WTC11 (cell line): Measurements from ENCODE around the gene CRIP1. TPM values are rescaled to one million over a fixed set of nuclear protein-coding genes. Genes with fewer than 3 reads are reported as not detected.

Experiments used
- ATAC-seq: fragments of 200-7000 bp; cut with Tn5 transposase; 2 replicates; pipeline ENCODE4 v1.10.0; 2021; ENCODE audit warnings: mild to moderate bottlenecking, moderate library complexity
- CTCF ChIA-PET: fragments of 300-600 bp; sonication (Branson Sonifier 250); formaldehyde crosslinking; loops from one replicate; lab custom pipeline; 2021; ENCODE audit warnings: antibody characterized with exemption; lab: Charles Lee
- POLR2A ChIA-PET: fragments of 350-600 bp; sonication (Branson Sonifier 250); formaldehyde crosslinking; loops from one replicate; lab custom pipeline; 2021; ENCODE audit warnings: antibody characterized with exemption; lab: Charles Lee
- DNase-seq: peaks from one replicate; pipeline ENCODE4 v3.0.0; 2021; ENCODE audit warnings: low spot score
- H3K27ac Mint-ChIP-seq: 2 replicates; pipeline ENCODE4 v1.8.0; 2021; ENCODE audit warnings: mixed read lengths
- H3K27me3 Mint-ChIP-seq: 2 replicates; pipeline ENCODE4 v1.8.0; 2021; ENCODE audit warnings: low read depth, mild to moderate bottlenecking, moderate library complexity, mixed read lengths
- H3K36me3 Mint-ChIP-seq: 2 replicates; pipeline ENCODE4 v1.8.0; 2021; ENCODE audit warnings: mixed read lengths
- H3K4me1 Mint-ChIP-seq: 2 replicates; pipeline ENCODE4 v1.8.0; 2022; ENCODE audit warnings: mixed read lengths
- H3K4me3 Mint-ChIP-seq: 2 replicates; pipeline ENCODE4 v1.8.0; 2021; ENCODE audit warnings: mild to moderate bottlenecking, moderate library complexity, mixed read lengths
- H3K9me3 Mint-ChIP-seq: 2 replicates; pipeline ENCODE4 v1.8.0; 2021; ENCODE audit warnings: mixed read lengths
- CBFB ChIP-seq: sonication (generic); formaldehyde crosslinking; IDR thresholded peaks from 2 replicates; pipeline ENCODE4 v1.8.1; 2022; ENCODE audit warnings: mild to moderate bottlenecking, low read depth, missing genetic modification reagents
- E2F5 ChIP-seq: sonication (generic); formaldehyde crosslinking; IDR thresholded peaks from 2 replicates; pipeline ENCODE4 v1.8.1; 2022; ENCODE audit warnings: mild to moderate bottlenecking, moderate library complexity, missing genetic modification reagents
- ELF4 ChIP-seq: sonication (generic); formaldehyde crosslinking; IDR thresholded peaks from 2 replicates; pipeline ENCODE4 v1.8.1; 2022; ENCODE audit warnings: low read depth, mild to moderate bottlenecking, moderate library complexity, missing genetic modification reagents
- ERG ChIP-seq: fragments of 250-450 bp; sonication (Bioruptor Pico); IDR thresholded peaks from 2 replicates; pipeline ENCODE4 v1.8.0; 2021; ENCODE audit warnings: mild to moderate bottlenecking
- FOXP1 ChIP-seq: sonication (generic); formaldehyde crosslinking; IDR thresholded peaks from 2 replicates; pipeline ENCODE4 v1.8.0; 2022; ENCODE audit warnings: missing genetic modification reagents, mild to moderate bottlenecking, moderate library complexity, borderline replicate concordance
- GABPB1 ChIP-seq: sonication (generic); formaldehyde crosslinking; IDR thresholded peaks from 2 replicates; pipeline ENCODE4 v1.8.1; 2023; ENCODE audit warnings: mild to moderate bottlenecking, missing genetic modification reagents
- IRF1 ChIP-seq: sonication (generic); formaldehyde crosslinking; IDR thresholded peaks from 2 replicates; pipeline ENCODE4 v1.8.0; 2023; ENCODE audit warnings: missing genetic modification reagents
- NR2C2 ChIP-seq: sonication (generic); formaldehyde crosslinking; IDR thresholded peaks from 2 replicates; pipeline ENCODE4 v1.8.0; 2022; ENCODE audit warnings: mild to moderate bottlenecking, missing genetic modification reagents
- NR3C1 ChIP-seq: sonication (generic); formaldehyde crosslinking; conservative IDR thresholded peaks from 2 replicates; pipeline ENCODE4 v1.8.1; 2023; ENCODE audit warnings: low read depth, mild to moderate bottlenecking, missing genetic modification reagents
- PRDM15 ChIP-seq: sonication (generic); formaldehyde crosslinking; IDR thresholded peaks from 2 replicates; pipeline ENCODE4 v1.8.0; 2022; ENCODE audit warnings: missing genetic modification reagents
- RORB ChIP-seq: fragments of 250-450 bp; sonication (Bioruptor Pico); IDR thresholded peaks from 2 replicates; pipeline ENCODE4 v1.9.0; 2021; ENCODE audit warnings: mild to moderate bottlenecking
- SMAD4 ChIP-seq: sonication (generic); formaldehyde crosslinking; IDR thresholded peaks from 2 replicates; pipeline ENCODE4 v1.8.0; 2022; ENCODE audit warnings: mild to moderate bottlenecking, missing genetic modification reagents
- TEAD4 ChIP-seq: sonication (generic); formaldehyde crosslinking; IDR thresholded peaks from 2 replicates; pipeline ENCODE4 v1.8.0; 2022; ENCODE audit warnings: mild to moderate bottlenecking, missing genetic modification reagents
- ZBTB21 ChIP-seq: sonication (generic); formaldehyde crosslinking; IDR thresholded peaks from 2 replicates; pipeline ENCODE4 v1.8.1; 2023; ENCODE audit warnings: mild to moderate bottlenecking, missing genetic modification reagents, borderline replicate concordance
- ZBTB43 ChIP-seq: sonication (generic); formaldehyde crosslinking; IDR thresholded peaks from 2 replicates; pipeline ENCODE4 v1.8.1; 2023; ENCODE audit warnings: mild to moderate bottlenecking, missing genetic modification reagents
- ZNF219 ChIP-seq: sonication (generic); formaldehyde crosslinking; IDR thresholded peaks from 2 replicates; pipeline ENCODE4 v1.8.0; 2023; ENCODE audit warnings: missing genetic modification reagents, mild to moderate bottlenecking, borderline replicate concordance
- ZNF263 ChIP-seq: sonication (generic); formaldehyde crosslinking; IDR thresholded peaks from 2 replicates; pipeline ENCODE4 v1.8.1; 2022; ENCODE audit warnings: low read depth, mild to moderate bottlenecking, moderate library complexity, missing genetic modification reagents
- ZNF281 ChIP-seq: sonication (generic); formaldehyde crosslinking; IDR thresholded peaks from 2 replicates; pipeline ENCODE4 v1.8.0; 2023; ENCODE audit warnings: mild to moderate bottlenecking, missing genetic modification reagents
- total RNA-seq: library from RNA; stranded (reverse); gene quantifications from 3 replicates; pipeline ENCODE4 v1.2.3, GENCODE V29; 2021
- TF ChIP-seq, protein P1 (sequence below): fragments of 200-600 bp; IDR thresholded peaks from 2 replicates; pipeline ENCODE4 v1.8.0; 2022; ENCODE audit warnings: antibody characterized with exemption
- TF ChIP-seq, protein P2 (sequence below): fragments of 250-450 bp; sonication (Bioruptor Pico); conservative IDR thresholded peaks from 2 replicates; pipeline ENCODE4 v1.9.0; 2021; ENCODE audit warnings: mild to moderate bottlenecking

CRIP1 gene
- total RNA-seq, 1 experiment from 2014 or later: 9.0 TPM

GRCh38 chr14:105480807-105481801, 5.6 kb upstream of the CRIP1 start:
- H3K9me3 Mint-ChIP-seq: no peaks in the 10 kb centered on the region
- ATAC-seq (peak; percentile 62), DNase-seq (peak; percentile 96)
- no peaks in the 10 kb centered on the region for H3K36me3 Mint-ChIP-seq
- ChIA-PET CTCF (interaction anchor here (0.6 to 5.1 kb wide), 64 partner anchors 9 to 712 kb away, joined by 3 to 116 read pairs (median 4); partner anchors contain the start of genes BRF1, CDCA4, JAG2 and NUDT14), POLR2A (interaction anchor here (1.3 to 1.7 kb wide), 4 partner anchors 9 to 11 kb away, joined by 3 to 10 read pairs (median 4); no protein-coding TSS in a partner anchor)
- peak overlapping the region; percentile 40 for H3K4me3 Mint-ChIP-seq
- H3K27me3 Mint-ChIP-seq: peaks cover 86% of the 10 kb centered on the region
- peaks cover 21% of the 10 kb centered on the region for H3K4me1 Mint-ChIP-seq
- H3K27ac Mint-ChIP-seq: no peak overlapping the region
- TF ChIP-seq CBFB (CRISPR knock-in tag): no peak
- TF ChIP-seq ZNF281 (CRISPR knock-in tag): peak; percentile 66; the same call in 1 of the 2 replicates
- peak; percentile 32; the same call in 1 of the 2 replicates for TF ChIP-seq E2F5 (CRISPR knock-in tag)
- TF ChIP-seq, protein P1, sequence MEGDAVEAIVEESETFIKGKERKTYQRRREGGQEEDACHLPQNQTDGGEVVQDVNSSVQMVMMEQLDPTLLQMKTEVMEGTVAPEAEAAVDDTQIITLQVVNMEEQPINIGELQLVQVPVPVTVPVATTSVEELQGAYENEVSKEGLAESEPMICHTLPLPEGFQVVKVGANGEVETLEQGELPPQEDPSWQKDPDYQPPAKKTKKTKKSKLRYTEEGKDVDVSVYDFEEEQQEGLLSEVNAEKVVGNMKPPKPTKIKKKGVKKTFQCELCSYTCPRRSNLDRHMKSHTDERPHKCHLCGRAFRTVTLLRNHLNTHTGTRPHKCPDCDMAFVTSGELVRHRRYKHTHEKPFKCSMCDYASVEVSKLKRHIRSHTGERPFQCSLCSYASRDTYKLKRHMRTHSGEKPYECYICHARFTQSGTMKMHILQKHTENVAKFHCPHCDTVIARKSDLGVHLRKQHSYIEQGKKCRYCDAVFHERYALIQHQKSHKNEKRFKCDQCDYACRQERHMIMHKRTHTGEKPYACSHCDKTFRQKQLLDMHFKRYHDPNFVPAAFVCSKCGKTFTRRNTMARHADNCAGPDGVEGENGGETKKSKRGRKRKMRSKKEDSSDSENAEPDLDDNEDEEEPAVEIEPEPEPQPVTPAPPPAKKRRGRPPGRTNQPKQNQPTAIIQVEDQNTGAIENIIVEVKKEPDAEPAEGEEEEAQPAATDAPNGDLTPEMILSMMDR: peak; percentile 97
- TF ChIP-seq NR2C2 (CRISPR knock-in tag): no peak
- TF ChIP-seq FOXP1 (CRISPR knock-in tag): peak; percentile 73; the same call in 1 of the 2 replicates
- TF ChIP-seq ERG: no peak
- TF ChIP-seq PRDM15 (CRISPR knock-in tag): peak; percentile 47
- no peak for TF ChIP-seq NR3C1
- TF ChIP-seq, protein P2, sequence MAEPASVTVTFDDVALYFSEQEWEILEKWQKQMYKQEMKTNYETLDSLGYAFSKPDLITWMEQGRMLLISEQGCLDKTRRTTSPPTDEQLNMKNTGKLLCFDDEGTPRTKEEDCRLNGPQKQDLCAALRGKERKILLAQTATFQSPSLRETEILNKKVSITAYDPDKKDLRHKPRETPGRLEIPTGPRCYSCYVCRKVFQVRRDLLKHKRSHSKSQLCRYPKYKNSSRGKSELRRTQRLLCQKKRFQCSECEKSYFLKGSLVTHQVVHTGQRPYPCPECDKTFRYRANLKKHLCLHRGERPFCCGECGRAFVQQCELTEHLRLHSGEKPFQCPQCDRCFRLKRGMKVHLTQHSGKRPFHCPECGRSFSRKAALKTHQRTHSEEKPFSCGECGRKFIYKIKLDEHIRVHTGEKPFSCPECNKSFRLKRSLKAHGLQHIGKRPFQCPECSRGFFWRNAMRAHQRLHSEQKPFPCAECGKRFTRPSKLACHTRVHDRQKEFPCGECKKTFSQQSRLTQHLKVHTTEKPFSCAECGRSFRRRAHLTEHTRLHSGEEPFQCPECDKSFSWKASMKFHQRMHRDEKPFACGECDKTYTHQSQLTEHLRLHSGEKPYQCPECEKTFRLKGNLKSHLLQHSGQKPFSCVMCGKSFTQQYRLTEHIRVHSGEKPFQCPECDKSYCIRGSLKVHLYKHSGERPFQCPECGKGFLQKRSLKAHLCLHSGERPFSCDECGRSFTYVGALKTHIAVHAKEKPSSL (CRISPR knock-in tag): no peak
- TF ChIP-seq GABPB1 (CRISPR knock-in tag): peak; percentile 41; the same call in 1 of the 2 replicates
- TF ChIP-seq IRF1 (CRISPR knock-in tag): no peak
- TF ChIP-seq TEAD4 (CRISPR knock-in tag): no peak
- no peak for TF ChIP-seq ZNF263 (CRISPR knock-in tag)
- no peak for TF ChIP-seq SMAD4 (CRISPR knock-in tag)
- no peak for TF ChIP-seq RORB
- no peak for TF ChIP-seq ELF4 (CRISPR knock-in tag)
- no peak for TF ChIP-seq ZBTB21 (CRISPR knock-in tag)
- 0 out of 2 replicates have a peak, but pooled peaks have one; percentile 55 for TF ChIP-seq ZBTB43 (CRISPR knock-in tag)
- 0 out of 2 replicates have a peak, but pooled peaks have one; percentile 19 for TF ChIP-seq ZNF219
